Stimulated activated CD4-positive, alpha-beta T cell treated with anti-CD3 and anti-CD28 coated beads, Interleukin-2, amount 100 ng/mL, for 4 hours (primary cell): ENCODE data around the gene TMEM267.
"Not testable (repeated sequence)": the region's sequence is repeated elsewhere in the genome, so short reads cannot be mapped to it uniquely, and the experiment has no call there.

Experiments
- DNase-seq: peaks from one replicate; pipeline ENCODE4 v3.0.0-alpha.2; 2020; ENCODE audit warnings: low read depth

The TMEM267 gene

DNA sequence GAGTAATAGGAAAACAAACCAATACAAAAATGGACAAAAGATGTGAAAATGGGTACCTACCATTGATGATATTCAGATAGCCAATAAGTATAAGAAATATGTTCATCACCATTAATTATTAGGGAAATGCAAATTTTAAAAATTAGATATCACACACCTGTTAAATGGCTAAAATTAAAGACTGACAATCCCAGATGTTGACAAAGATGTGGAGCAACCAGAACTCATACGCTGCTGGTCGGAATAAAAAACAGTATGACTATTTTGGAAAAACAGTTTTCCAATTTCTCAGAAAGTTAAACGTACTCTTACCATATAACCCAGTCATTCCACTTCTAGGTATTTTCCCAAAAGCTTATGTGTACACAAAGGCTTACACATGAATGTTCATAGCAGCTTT is 27.1 kb downstream of the TMEM267 start:
- no peak for DNase-seq

DNA sequence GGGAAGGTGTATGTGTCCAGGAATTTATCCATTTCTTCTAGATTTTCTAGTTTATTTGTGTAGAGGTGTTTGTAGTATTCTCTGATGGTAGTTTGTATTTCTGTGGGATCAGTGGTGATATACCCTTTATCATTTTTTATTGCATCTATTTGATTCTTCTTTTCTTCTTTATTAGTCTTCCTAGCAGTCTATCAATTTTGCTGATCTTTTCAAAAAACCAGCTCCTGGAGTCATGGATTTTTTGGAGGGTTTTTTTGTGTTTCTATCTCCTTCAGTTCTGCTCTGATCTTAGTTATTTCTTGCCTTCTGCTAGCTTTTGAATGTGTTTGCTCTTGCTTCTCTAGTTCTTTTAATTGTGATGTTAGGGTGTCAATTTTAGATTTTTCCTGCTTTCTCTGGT is 42.1 kb downstream of the TMEM267 start:
- DNase-seq: not testable (repeated sequence)

DNA sequence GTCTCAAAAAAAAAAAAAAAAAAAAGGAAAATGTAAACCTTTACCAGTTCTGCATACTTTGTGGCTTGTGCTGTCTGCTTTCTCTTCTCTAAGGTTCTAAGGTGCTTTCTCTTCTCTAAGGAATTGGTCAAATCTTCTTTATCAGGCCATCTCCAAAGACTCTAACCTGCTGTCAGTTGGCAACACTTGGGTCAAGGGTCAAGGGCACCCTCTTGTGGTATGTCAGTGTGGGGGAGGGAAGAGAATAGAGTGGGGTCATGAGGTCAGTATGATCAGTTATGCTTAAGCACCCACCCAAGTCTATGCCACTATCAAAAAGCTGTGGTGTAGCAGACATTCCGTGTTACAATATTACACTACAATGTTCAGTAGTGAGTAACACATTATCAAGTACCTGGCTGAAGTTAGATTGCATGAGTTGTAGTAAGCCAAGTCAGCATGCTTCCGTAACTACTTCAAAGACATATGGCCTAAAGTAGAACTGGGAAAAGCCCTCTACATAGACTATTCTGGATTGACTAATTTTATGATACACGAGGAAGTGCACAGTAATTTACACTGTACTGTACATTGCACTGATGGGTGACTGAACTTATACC is 46.5 kb downstream of the TMEM267 start:
- no peak for DNase-seq

DNA sequence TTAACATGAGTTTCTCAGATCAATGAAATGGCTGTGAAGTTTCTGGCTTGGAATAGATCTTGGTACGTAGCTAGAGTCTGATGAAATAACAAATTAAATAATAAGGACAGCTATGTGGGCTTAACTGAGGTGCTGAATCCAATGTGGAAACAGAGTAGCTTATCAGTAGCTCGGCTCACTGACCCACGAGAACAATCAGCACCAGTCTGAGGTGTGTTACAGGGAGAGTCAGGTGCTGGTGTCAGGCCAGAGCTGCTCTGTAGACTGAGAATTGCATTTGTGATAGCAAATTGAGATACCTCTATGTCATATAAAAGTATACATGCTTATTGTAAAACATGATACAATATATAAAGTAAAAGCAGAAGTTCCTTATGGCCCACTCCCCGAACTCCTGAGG is 50.3 kb downstream of the TMEM267 start:
- no peak for DNase-seq

DNA sequence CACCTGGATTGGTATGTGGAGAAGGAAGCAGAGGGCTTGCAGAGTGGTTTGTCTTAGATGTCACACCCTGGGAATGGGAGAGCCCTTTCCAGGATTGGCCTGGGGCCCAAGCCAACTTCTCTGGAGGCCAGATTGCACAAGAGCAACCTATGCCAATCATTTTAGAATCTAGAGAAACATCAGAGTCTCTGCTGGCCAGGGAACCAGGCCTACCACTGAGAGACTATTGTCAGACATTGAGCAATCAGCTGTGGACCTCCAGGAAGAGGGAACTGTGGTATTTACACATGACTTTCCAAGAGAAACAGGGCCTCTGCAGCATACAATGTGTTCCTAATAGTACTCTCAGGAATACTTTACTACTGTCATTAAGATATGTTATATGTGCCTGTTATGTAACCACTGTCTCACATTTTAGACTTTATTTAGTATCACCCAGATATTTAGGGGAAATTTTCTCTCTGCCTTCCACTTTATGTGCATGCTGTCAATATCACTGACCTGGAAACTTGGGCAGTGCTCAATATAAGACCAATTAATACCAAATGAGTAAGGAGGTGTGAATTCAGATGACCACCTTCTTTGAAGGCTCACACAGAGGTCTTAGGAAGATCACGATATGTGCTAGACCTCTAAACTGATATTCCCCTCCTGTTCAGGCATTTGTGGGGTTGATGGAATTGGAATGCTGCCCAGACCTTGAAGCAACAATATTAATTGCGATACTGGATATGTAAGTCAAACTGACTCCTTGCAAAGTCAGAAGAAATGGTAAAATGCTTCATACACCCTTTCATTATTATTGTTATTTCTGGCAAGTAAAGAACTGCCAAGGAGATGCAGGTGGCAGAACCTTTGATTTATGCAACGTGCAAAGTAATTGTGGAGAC is 50.9 kb downstream of the TMEM267 start:
- no peak for DNase-seq

DNA sequence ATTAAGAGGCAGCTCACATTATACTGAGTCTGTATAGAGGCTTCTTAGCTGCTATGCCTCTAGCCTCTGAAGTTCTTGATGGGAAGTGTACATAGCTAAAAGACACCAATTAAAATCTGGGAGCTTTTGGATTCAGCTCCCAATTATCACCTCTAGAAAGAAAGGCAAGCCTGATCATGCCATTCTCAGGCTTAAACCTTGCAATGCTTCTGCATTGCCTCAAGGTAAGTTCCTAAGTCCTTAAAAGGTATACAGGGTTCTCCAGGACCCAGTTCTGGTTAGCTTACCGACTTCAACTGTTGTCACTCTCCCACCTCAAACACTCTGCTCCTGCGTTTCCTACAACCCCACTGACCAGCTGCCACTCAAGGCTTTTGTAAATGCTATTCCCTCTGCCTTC is 54.0 kb downstream of the TMEM267 start:
- DNase-seq: no peak

DNA sequence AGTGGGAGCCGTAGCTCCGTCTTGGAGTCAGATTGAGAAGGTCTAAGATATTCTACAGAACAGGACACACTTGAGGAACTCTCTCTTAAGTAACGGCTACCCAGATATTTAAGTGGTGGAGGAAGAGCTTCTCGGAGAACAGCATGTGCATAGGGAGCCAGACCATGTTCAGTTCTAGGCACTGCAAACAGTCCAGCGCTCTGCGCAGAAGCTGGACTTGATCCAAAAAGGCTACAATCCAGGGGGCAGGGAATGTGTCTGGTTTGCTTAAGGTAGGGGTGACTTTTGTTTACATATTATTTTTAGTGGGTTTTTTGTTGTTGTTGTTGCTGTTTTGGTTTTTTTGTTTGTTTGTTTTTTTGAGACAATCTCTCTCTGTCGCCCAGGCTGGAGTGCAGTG is 54.6 kb downstream of the TMEM267 start:
- no peak for DNase-seq

DNA sequence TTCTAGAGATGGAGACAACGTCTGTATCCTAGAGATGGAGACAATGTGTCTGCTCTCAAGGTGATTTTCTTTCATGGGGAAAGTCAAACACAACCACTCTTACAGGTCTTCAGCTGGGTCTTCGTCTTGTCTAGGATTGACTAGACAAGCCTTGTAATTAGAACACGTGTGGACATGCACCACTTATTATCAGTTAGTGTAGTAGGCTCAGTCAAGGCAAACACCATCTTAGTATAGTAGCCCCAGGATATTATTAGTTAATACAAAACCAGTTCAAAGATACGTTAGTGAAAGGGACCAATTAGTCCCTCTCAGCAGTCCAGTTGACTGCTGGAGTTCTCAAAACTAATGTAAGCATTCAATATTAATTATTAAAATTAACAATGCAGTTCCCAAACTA is 56.4 kb downstream of the TMEM267 start:
- DNase-seq: no peak

DNA sequence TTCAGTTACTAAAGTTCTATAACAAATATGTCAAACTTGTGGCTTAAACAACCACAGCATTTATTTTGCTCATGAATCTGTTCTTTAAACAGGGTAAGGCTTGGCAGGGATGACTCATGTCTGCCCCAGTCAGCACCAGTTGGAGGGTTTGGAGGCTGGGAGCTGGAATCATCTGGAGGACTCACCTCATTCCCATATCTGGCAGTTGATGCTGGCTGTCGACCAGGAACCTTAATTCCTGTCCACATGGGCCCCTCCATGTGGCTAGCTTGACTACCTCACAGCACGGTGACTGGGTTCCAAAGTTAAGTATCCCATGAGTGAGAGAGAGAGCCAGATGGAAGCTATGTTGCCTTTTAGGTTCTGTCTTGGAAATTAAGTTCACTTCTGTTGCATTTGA is 57.7 kb downstream of the TMEM267 start:
- DNase-seq: no peak

DNA sequence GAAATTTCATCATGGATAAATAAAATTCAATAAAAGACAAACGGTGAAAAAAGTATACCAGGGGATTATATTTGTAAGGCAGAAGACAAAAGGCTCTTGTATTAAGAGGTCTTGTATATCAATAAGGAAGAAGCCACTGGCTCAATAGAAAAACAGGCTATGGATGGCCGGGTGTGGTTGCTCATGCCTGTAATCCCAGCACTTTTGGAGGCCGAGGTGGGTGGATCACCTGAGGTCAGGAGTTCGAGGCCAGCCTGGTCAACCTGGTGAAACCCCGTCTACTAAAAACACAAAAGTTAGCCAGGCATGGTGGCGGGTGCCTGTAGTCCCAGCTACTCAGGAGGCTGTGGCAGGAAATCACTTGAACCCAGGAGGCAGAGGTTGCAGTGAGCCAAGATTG is 60.6 kb downstream of the TMEM267 start:
- not testable (repeated sequence) for DNase-seq

DNA sequence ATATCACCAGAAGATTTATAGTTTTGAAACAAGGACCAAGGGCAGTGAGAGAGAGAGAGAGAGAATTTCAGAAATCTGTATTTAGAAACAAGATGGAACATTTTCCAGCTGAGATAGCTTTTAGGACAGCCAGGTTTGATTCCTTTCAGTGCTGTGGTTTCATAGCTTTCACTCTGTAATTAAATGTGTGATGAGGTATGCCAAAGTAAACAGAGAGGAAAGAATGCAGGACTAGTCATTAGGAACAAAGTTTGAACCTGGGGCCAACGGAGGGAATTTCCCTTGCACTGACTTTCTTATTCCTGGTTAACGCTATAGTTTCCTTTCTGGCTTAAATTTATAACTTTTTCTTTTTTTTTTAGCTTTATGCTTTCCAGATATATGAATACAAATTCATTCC is 61.5 kb downstream of the TMEM267 start:
- DNase-seq: no peak

DNA sequence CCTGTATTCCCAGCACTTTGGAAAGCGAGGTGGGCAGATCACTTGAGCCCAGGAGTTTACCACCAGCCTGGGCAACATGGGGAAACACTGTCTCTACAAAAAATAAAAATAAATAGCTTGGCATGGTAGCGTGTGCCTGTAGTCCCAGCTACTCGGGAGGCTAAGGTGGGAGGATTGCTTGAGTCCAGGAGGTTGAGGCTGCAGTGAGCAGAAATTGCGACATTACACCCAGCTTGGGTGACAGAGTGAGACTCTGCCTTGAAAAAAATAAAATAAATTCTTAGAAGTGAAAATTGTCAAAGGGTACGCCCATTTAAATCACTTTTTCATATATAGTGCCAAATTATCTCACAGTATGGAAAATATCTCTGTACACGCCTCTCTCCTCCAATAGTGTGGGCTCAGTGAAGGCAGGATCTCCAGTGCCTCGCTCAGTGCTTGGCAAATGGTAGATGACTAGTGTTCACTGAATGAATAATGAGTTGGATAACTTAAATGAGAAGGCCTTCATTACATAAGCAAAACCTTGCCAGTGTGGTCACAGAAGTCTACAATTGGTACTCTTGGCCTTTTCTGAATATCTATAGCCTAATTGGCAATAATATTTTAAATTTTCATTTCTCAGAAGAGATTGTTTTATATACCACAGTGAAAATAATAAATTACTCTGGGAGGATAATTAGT is 62.1 kb downstream of the TMEM267 start:
- DNase-seq: no peak

DNA sequence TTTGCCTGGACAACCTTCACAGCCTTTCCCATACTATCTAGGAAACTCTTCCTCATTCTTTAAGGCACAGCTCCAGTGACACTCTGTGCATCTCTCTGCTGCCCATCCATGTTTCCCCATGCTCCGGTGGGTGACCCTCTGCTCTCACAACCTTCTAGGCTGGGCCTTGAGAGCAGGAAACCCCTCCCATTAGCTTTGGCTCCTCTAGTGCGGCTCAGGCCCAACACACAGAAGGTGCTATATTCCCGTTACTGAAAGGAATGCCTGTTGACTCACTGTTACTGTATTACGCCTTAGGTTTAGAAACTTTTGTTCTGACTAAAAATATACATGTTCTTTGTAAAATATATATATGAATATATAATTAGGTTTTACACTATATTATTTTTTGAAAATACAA is 63.4 kb downstream of the TMEM267 start:
- no peak for DNase-seq

DNA sequence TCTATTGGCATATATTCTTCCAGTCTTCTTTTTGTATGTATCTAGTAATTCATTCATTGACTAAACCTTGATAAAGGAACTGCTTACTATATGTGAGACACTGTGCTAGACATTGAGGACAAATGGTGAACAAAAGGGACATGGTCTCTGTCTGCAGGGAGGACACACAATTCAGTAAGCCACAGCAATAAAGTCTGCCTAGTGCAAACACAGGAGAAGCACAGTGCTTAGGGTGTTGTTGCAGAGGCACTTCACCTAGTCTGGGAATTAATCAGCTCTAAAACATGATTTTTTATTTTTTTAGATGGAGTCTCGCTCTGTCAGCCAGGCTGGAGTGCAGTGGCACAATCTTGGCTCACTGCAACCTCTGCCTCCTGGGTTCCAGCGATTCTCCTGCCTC is 65.1 kb downstream of the TMEM267 start:
- no peak for DNase-seq

DNA sequence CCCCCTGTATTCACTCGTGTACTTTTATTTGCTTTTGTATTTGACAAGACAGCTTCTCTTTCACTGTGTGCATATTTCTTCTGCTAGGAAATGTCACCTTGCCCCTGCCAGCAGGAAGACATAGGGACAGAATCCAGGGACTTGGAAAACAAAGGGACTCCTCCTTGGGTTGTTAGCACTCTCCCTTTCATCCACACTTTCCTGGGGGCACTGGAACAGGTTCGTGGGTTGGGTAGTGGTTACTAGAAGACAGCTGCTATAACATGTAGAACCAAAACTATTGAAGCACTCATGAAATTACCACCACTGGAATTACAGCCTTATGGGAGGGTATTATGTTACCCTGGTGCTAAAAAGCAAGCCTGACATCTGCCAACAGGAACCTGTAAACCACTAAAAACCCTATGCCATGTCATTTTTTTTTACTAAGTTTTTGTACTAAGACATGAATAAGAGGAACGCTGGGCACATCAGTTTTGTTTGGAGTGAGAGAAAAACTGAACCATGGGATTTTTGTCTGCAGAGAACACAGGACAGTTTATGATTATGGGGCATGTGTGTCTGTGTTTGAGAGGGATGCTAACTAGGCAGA is 66.8 kb downstream of the TMEM267 start:
- DNase-seq: no peak

DNA sequence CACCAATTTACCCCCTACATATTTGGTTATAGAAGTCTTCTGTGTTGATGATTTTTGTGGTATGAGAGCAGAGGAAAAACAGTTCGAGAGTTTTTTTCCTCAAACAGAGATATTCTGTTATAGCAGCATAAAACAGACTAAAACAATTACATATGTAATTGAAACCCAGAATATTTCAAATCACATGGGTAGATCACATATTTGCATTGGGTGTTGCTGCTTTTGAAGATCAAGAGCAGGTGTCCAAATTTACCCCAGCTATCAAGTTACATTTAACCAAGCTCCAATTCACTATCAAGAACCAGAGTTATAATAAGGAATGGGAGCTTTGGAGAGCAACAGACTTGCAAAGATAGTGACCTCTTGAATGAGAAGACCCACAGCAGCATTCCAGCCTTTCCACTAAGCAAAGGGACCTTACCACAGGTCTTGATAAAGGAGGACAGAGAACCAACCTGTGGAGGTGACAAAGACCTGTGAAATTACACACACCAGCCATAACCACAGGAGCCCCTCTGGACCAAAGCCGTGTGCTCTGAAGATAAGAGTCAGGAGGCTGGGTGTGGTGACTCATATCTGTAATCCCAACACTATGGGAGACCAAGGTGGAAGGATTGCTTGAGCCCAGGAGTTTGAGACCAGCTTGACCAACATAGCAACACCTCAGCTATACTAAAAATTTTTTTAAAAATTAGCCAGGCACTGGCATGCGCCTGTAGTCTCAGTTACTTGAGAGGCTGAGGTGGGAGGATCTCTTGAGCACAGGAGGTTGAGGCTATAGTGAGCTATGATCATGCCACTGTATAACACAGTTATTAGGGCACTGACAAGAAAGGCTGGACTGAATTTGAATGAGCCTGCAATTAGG is 67.5 kb downstream of the TMEM267 start:
- DNase-seq: no peak

DNA sequence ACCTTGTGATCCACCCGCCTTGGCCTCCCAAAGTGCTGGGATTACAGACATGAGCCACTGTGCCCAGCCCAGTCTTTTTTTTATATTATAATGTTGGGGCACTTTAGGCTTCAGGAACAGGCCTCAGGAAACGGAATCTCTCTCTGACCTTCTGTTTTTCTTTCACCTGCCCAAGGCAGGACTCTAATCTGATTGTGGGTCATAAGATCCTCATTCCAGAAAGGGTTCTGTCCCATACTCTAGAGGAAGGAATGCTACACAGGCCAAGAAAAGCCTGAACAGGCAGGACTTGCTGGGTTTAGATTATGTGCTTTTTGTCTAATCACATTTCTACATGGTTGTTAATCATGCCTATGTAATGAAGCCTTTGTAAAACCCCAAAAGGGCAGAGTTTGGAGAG is 69.7 kb downstream of the TMEM267 start:
- DNase-seq: no peak

DNA sequence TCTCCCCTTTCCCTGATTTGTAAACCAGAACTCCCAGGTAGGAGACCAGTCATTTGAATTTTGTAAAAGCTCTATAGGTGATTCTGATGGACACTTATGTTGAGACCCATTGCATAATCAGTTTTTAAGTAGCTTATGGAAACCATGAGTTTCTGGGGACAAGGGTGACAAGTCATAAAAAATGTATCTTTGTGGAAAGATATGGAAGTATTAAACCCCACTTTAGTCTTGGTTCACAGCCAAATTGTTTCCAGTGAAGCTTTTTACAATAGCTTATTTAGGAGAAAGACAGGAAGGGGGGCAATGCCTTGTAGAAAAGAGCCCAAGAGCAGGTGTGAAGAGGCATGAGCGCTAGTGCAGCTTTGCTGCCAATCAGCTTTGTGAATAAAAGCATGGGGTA is 71.0 kb downstream of the TMEM267 start:
- no peak for DNase-seq

DNA sequence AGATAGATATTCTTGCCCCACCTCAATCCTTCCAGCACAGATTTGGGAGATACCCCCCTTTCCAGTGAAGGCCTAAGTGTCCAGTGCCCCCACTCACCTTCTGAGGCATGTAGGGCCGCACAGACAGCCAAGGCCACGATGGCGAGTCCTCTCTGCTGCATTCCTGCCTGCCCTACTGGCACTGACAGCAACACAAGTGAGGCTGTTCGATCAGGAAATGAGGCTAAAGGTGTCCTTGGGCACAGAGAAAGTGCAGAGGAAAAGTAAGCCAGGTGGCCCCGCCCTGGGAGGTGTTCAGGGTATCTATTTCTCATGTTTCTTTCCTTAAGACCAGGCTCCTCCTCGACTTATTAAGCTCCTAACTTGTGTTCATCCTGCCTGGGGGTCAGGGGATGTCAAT is 71.5 kb downstream of the TMEM267 start, which contains the start of gene CCL28:
TSS of gene CCL28 (minus strand) at position 236 of the 400 bp plus-strand sequence. CDS start at position 161, 75 bp downstream.
- no peak for DNase-seq

DNA sequence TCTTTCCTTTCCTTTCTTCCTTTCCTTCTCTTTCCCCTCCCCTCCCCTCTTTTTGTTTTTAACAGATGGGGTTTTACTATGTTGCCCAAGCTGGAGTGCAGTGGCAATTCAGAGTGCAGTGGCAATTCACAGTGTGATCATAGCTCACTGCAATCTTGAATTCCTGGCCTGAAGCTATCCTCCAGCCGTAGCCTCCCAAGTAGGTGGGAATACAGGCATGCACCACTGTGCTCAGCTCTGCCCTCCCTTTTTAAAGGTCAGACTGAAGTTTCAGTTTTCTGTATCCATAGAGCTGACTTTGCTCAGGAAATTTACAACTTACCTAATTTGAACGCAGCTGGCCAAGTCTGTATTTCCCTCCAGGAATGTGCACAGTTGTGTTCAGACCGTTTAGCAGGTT is 72.2 kb downstream of the TMEM267 start:
- DNase-seq: no peak

DNA sequence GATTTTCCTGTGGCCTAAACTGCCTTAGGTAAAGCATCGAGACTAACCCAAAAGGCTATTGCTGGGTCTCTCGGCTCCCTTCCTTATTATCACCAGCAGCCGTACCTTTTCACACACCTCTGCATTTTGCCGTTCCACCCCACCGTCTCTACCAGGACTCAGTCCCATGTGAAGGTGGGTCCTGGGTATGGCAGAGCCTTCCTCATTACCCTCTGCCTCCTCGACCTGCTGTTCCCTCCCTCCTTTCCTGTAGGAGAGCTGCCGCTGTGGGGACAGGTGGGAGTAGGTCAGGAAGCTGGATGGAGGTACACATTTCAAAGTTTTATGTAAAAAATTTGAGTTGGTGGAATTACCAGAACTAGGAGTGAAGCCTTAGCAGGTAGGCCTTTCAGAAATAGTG is 73.3 kb downstream of the TMEM267 start:
- DNase-seq: no peak

DNA sequence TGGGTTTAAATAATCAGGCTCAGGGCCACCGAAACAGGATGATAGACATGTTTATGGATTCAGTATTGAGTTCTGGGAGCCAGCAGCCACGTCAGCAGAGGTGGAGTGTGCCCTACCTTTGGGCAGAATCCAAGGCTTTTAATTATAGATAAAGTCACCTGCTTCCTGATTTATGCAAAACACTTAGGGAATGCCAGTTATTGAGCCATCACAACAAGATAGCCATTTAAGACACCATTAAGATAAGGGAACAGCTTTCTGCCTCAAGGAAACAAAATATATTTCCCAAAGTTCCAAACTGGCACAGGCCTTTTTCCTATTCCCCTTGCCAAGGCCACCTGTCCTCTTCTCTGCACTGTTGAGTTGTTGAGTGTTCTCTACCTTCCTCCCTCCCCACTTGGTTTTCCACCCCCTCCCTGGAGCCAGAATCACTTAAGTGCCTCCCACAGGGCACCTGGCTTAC is 73.8 kb downstream of the TMEM267 start:
- DNase-seq: no peak
